Activated naive CD4-positive, alpha-beta T cell treated with anti-CD3 and anti-CD28 coated beads, Interleukin-2, amount 50 U/mL, for 24 hours (primary cell): ENCODE measurements around the gene ABCC4.
A peak's percentile ranks its signal among the peaks of the same experiment; 100 is the strongest.

Source experiments
- H3K27ac Mint-ChIP-seq: one replicate; pipeline ENCODE4 v1.8.0; 2021; ENCODE audit warnings: mild to moderate bottlenecking, mixed read lengths
- H3K27me3 Mint-ChIP-seq: one replicate; pipeline ENCODE4 v1.8.0; 2021; ENCODE audit warnings: mixed read lengths
- H3K36me3 Mint-ChIP-seq: one replicate; pipeline ENCODE4 v1.8.0; 2021; ENCODE audit warnings: mixed read lengths
- H3K4me1 Mint-ChIP-seq: one replicate; pipeline ENCODE4 v1.8.0; 2021; ENCODE audit warnings: mixed read lengths
- H3K4me3 Mint-ChIP-seq: one replicate; pipeline ENCODE4 v1.8.0; 2021; ENCODE audit warnings: mild to moderate bottlenecking, mixed read lengths
- H3K9me3 Mint-ChIP-seq: one replicate; pipeline ENCODE4 v1.8.0; 2021; ENCODE audit warnings: mixed read lengths

ABCC4 gene

DNA sequence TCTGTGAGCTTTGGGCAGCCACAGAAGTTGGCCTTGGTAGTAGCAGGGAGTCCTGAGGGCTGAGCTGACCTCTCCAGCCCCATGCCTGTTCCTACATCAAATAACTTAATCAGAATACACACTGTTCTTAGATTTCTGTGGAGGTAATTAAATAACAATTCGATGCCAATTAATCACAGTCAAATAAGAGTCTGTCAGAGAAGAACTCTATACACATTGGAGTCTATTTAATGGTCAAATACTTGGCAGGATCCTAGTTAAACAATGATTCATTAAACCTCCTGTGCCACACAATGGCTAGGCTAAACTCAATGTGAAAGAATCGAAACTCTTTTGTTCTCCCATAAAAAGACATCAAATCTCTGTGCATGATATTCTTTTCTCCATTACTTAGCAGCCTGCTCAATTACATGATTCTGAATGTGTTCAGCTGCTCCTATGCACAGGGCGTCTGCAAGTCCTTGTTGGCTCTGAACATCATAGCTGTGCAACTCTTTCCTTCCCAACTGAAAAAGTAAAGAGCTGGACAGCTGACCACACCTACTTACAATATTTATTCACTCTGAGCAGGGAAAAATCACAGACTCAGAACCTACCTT lies 173.1 kb downstream of the ABCC4 start:
- H3K36me3 Mint-ChIP-seq: peaks cover 8% of the 10 kb centered on the region
- H3K4me3 Mint-ChIP-seq: no peak overlapping the region
- no peaks in the 10 kb centered on the region for H3K27me3 Mint-ChIP-seq
- no peaks in the 10 kb centered on the region for H3K9me3 Mint-ChIP-seq
- H3K27ac Mint-ChIP-seq: no peak overlapping the region
- no peaks in the 10 kb centered on the region for H3K4me1 Mint-ChIP-seq

DNA sequence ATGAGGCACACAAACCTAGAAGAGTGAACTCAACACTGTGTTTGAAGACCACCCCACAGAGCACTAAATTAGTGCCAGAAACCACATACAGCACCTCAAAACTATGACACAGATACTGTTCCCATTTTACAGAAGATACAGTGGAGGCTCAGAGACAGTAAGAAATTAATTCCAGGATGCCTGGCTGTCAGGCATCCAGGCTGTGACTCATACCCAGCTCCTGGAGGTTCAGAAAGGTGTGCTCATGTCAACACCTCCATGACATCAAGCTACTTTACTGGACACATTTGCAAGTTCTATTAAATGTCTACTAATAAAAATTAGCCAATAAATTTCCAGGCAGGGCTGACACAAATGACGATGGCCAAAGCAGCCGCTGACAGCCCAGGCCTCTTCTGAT lies 176.3 kb downstream of the ABCC4 start:
- no peaks in the 10 kb centered on the region for H3K9me3 Mint-ChIP-seq
- H3K27me3 Mint-ChIP-seq: no peaks in the 10 kb centered on the region
- no peak overlapping the region for H3K4me3 Mint-ChIP-seq
- H3K4me1 Mint-ChIP-seq: peaks cover 13% of the 10 kb centered on the region
- no peak overlapping the region for H3K27ac Mint-ChIP-seq
- peaks cover 19% of the 10 kb centered on the region for H3K36me3 Mint-ChIP-seq

- Mint-ChIP-seq H3K27ac (no peak overlapping the region), H3K4me3 (no peak overlapping the region), H3K9me3 (no peaks in the 10 kb centered on the region), H3K36me3 (peaks cover 21% of the 10 kb centered on the region), H3K4me1 (peaks cover 13% of the 10 kb centered on the region), H3K27me3 (no peaks in the 10 kb centered on the region)
Observed at GRCh38 chr13:95123726-95124125, 177.5 kb downstream of the ABCC4 start.

- Mint-ChIP-seq H3K36me3 (peaks cover 19% of the 10 kb centered on the region), H3K4me1 (peaks cover 13% of the 10 kb centered on the region), H3K27me3 (no peaks in the 10 kb centered on the region), H3K27ac (peak overlapping the region; percentile 18), H3K9me3 (no peaks in the 10 kb centered on the region), H3K4me3 (peak overlapping the region; percentile 37)
Observed at GRCh38 chr13:95122063-95122462, 179.2 kb downstream of the ABCC4 start.

DNA sequence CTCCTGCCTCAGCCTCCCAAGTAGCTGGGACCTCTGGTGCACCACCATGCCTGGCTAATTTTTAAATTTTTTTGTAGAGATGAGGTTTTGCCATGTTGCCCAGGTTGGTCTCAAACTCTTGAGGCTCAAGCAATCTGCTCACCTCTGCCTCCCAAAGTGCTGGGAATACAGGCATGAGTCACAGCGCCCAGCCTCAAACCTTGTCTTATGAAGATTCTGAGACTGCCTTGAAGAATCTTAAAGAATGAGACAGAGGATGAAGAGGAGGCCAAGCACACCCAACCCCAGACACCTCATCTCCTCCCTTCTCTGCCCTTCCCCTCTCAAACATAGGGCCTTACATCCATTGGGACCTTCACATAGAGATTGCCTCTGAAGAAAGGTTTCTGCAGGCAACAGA lies 179.7 kb downstream of the ABCC4 start:
- H3K9me3 Mint-ChIP-seq: no peaks in the 10 kb centered on the region
- H3K4me1 Mint-ChIP-seq: peaks cover 13% of the 10 kb centered on the region
- H3K4me3 Mint-ChIP-seq: no peak overlapping the region
- peaks cover 20% of the 10 kb centered on the region for H3K36me3 Mint-ChIP-seq
- H3K27me3 Mint-ChIP-seq: no peaks in the 10 kb centered on the region
- no peak overlapping the region for H3K27ac Mint-ChIP-seq

- H3K4me1 Mint-ChIP-seq: peaks cover 13% of the 10 kb centered on the region
- H3K36me3 Mint-ChIP-seq: peaks cover 20% of the 10 kb centered on the region
- peak overlapping the region; percentile 13 for H3K27ac Mint-ChIP-seq
- no peaks in the 10 kb centered on the region for H3K9me3 Mint-ChIP-seq
- no peak overlapping the region for H3K4me3 Mint-ChIP-seq
- no peaks in the 10 kb centered on the region for H3K27me3 Mint-ChIP-seq
Observed at GRCh38 chr13:95120650-95121049, 180.6 kb downstream of the ABCC4 start.

- peaks cover 22% of the 10 kb centered on the region for H3K36me3 Mint-ChIP-seq
- no peaks in the 10 kb centered on the region for H3K27me3 Mint-ChIP-seq
- H3K27ac Mint-ChIP-seq: no peak overlapping the region
- no peak overlapping the region for H3K4me3 Mint-ChIP-seq
- H3K9me3 Mint-ChIP-seq: no peaks in the 10 kb centered on the region
- peaks cover 13% of the 10 kb centered on the region for H3K4me1 Mint-ChIP-seq
Observed at GRCh38 chr13:95118541-95119324, 182.5 kb downstream of the ABCC4 start.

- peaks cover 18% of the 10 kb centered on the region for H3K36me3 Mint-ChIP-seq
- H3K4me1 Mint-ChIP-seq: peaks cover 5% of the 10 kb centered on the region
- no peaks in the 10 kb centered on the region for H3K9me3 Mint-ChIP-seq
- H3K4me3 Mint-ChIP-seq: no peak overlapping the region
- no peaks in the 10 kb centered on the region for H3K27me3 Mint-ChIP-seq
- no peak overlapping the region for H3K27ac Mint-ChIP-seq
Observed at GRCh38 chr13:95117092-95117491, 184.2 kb downstream of the ABCC4 start.

GRCh38 chr13:95115525-95115924 lies 185.7 kb downstream of the ABCC4 start:
- no peaks in the 10 kb centered on the region for H3K4me1 Mint-ChIP-seq
- H3K27ac Mint-ChIP-seq: no peak overlapping the region
- H3K36me3 Mint-ChIP-seq: peaks cover 10% of the 10 kb centered on the region

GRCh38 chr13:95113601-95114000 lies 187.7 kb downstream of the ABCC4 start:
- Mint-ChIP-seq H3K9me3 (peaks cover 5% of the 10 kb centered on the region), H3K4me1 (no peaks in the 10 kb centered on the region), H3K36me3 (peaks cover 14% of the 10 kb centered on the region), H3K27me3 (no peaks in the 10 kb centered on the region), H3K4me3 (no peak overlapping the region), H3K27ac (no peak overlapping the region)

More at GRCh38 chr13:95115525-95115924, 185.7 kb downstream of the ABCC4 start:
- H3K27me3 Mint-ChIP-seq: no peaks in the 10 kb centered on the region
- no peaks in the 10 kb centered on the region for H3K9me3 Mint-ChIP-seq
- no peak overlapping the region for H3K4me3 Mint-ChIP-seq

GRCh38 chr13:95112883-95113282 lies 188.4 kb downstream of the ABCC4 start:
- no peak overlapping the region for H3K4me3 Mint-ChIP-seq
- peaks cover 15% of the 10 kb centered on the region for H3K36me3 Mint-ChIP-seq
- no peak overlapping the region for H3K27ac Mint-ChIP-seq
- peaks cover 5% of the 10 kb centered on the region for H3K9me3 Mint-ChIP-seq
- H3K27me3 Mint-ChIP-seq: no peaks in the 10 kb centered on the region
- H3K4me1 Mint-ChIP-seq: no peaks in the 10 kb centered on the region

DNA sequence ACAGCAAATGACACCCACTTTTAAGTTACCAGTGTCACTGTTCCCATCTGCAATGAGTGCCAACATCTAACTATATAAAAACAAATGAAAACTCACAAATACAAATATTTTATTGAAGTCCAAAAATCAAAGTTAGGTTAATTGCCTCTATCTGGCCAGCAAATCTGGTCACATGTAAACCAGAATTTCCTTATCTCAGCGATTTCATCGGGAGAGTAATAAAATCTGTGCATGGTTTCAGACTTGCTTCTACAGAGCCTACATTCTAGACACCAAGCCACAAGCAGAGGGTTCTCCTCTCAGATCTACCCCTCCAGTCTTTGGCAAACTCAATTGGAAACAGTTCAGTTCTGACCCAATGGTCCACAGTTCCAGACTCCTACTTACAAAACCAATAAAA lies 189.6 kb downstream of the ABCC4 start:
- Mint-ChIP-seq H3K36me3 (peaks cover 15% of the 10 kb centered on the region), H3K9me3 (peaks cover 5% of the 10 kb centered on the region), H3K4me3 (no peak overlapping the region), H3K27me3 (no peaks in the 10 kb centered on the region), H3K27ac (no peak overlapping the region), H3K4me1 (no peaks in the 10 kb centered on the region)

DNA sequence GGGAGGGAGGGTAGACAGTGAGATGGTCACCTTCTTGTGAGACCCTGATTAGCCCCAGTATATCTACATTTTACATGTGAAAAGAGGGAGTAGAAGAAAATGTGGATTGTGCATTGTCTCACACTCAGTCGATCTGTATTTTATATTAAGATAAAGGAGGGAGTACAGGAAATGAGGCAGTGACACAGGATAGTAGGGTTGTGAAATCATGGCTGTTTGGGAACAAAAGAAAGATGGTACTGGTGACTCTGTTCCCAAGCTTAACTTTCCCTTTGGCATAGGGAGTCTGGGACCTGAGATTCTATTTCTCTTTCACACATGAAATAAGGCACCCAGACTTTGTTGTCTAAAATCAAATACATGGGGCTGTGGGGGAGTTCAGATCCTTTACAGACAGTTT lies 194.7 kb downstream of the ABCC4 start:
- peaks cover 18% of the 10 kb centered on the region for H3K36me3 Mint-ChIP-seq
- no peak overlapping the region for H3K4me3 Mint-ChIP-seq
- H3K27ac Mint-ChIP-seq: no peak overlapping the region
- H3K9me3 Mint-ChIP-seq: peaks cover 5% of the 10 kb centered on the region
- no peaks in the 10 kb centered on the region for H3K27me3 Mint-ChIP-seq
- no peaks in the 10 kb centered on the region for H3K4me1 Mint-ChIP-seq

DNA sequence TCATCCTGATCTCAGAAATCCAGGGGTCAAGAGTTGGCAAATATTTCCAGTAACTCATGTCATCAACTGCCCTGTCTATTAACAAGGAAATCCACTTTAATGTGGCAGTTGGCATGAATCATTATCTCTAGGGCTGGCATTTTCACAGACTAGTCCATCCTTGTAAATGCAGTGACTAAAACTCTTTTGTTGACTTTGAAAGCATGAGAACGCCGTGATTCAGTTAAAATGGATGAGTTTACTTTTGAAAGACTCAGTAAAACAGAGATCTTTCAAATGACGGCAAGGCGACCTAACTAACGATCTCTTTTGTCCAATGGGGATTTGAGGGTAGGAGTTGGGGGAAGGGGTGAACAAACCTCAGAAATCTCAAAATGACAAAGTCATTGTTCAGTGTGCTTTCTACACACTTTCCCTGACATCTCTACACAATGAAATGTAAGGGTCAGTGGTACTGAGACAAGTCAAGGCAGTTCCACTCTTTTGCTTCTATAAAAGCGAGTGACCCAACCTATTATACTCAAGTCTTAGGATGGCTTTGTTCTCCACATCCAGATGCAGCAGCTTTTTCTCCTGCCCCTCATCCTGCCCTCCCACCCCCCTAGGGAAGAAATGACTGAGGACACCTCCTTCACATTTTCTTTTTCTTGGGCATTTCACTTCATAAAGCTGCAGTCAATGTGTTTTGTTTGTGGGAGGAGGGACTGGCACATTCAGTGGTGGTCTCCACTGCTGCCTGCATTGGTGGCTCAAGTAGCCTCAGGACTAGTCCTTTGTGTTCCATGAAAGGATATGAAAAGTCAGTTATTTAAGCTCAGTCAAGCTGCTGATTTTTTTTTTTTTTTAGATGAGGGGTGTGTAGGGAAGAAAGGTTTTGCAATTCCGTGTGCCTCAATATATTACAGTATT lies 200.5 kb downstream of the ABCC4 start:
- Mint-ChIP-seq H3K4me1 (no peaks in the 10 kb centered on the region), H3K36me3 (peaks cover 31% of the 10 kb centered on the region), H3K27ac (no peak overlapping the region), H3K9me3 (peaks cover 22% of the 10 kb centered on the region), H3K4me3 (no peak overlapping the region), H3K27me3 (no peaks in the 10 kb centered on the region)

DNA sequence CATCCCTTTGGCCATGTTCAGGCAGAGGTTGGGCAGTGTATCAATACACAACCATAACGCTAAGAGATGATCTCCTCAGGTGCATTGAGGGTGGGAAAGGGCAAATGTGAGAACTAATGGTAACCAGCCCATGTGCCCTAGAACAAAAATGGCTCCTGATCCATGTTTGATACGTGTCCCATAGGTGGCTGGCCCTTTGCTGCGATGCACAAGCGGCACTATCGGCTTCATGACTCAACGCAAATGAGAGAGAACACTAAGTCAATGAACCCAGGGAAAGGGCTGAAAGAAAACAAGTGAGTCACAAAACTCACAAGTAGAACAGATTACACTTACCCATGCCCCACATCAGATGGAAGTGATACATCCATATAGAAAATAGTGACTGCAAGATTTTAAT lies 201.7 kb downstream of the ABCC4 start:
- H3K36me3 Mint-ChIP-seq: peaks cover 33% of the 10 kb centered on the region
- no peak overlapping the region for H3K27ac Mint-ChIP-seq
- peaks cover 26% of the 10 kb centered on the region for H3K9me3 Mint-ChIP-seq
- no peak overlapping the region for H3K4me3 Mint-ChIP-seq
- H3K4me1 Mint-ChIP-seq: no peaks in the 10 kb centered on the region
- H3K27me3 Mint-ChIP-seq: no peaks in the 10 kb centered on the region

DNA sequence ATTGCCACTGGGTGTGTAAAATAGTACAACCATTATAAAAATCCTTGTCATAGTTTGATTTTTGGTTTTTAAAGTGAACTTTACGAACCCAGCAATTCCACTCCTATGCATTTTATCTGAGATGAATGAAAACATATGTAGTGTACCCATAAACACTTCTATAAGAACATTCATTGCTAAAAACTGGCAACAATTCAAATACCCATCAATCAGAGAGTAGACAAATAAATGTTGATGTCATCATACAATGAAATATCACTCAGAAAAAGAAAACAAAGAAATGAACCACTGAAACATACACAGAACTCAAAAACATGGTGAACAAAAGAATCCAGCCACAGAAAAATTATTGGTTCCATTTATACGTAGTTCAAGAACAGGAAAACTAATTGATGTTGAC lies 202.3 kb downstream of the ABCC4 start:
- Mint-ChIP-seq H3K4me3 (no peak overlapping the region), H3K4me1 (no peaks in the 10 kb centered on the region), H3K27ac (no peak overlapping the region), H3K27me3 (no peaks in the 10 kb centered on the region), H3K9me3 (peaks cover 26% of the 10 kb centered on the region), H3K36me3 (peaks cover 33% of the 10 kb centered on the region)
